Hepatocyte (in vitro differentiated cells): Measurements from ENCODE around the gene TMEM147. TPM values are rescaled to one million over a fixed set of nuclear protein-coding genes. Genes with fewer than 3 reads are reported as not detected.

Source experiments
- DNase-seq: peaks from one replicate; pipeline ENCODE4 v3.0.0-alpha.2; 2016; ENCODE audit warnings: low spot score
- H2AFZ ChIP-seq: fragments of 200-600 bp; sonication (generic); 2 replicates; pipeline ENCODE4 v1.6.0; 2016; ENCODE audit warnings: antibody characterized with exemption, mild to moderate bottlenecking
- H3K27ac ChIP-seq: fragments of 200-600 bp; sonication (generic); 2 replicates; pipeline ENCODE4 v1.5.1; 2016; ENCODE audit warnings: mild to moderate bottlenecking
- H3K27me3 ChIP-seq: fragments of 200-600 bp; sonication (generic); 2 replicates; pipeline ENCODE4 v1.6.1; 2016
- H3K36me3 ChIP-seq: fragments of 200-600 bp; sonication (generic); replicated peaks from 2 replicates; pipeline ENCODE4 v1.5.1; 2016; ENCODE audit warnings: low read depth; ENCODE audit not compliant: insufficient read depth
- H3K4me1 ChIP-seq: fragments of 200-600 bp; sonication (generic); 2 replicates; pipeline ENCODE4 v1.5.1; 2016; ENCODE audit warnings: mild to moderate bottlenecking, moderate library complexity; ENCODE audit not compliant: insufficient read depth
- H3K4me2 ChIP-seq: fragments of 200-600 bp; sonication (generic); 2 replicates; pipeline ENCODE4 v1.6.0; 2016
- H3K4me3 ChIP-seq: fragments of 200-600 bp; sonication (generic); 2 replicates; pipeline ENCODE4 v1.5.1; 2016; ENCODE audit warnings: mild to moderate bottlenecking
- H3K79me2 ChIP-seq: fragments of 200-600 bp; sonication (generic); 2 replicates; pipeline ENCODE4 v1.6.0; 2017; ENCODE audit warnings: mild to moderate bottlenecking
- H3K9me2 ChIP-seq: fragments of 200-600 bp; sonication (generic); replicated peaks from 2 replicates; pipeline ENCODE4 v1.6.0; 2017; ENCODE audit warnings: mild to moderate bottlenecking; ENCODE audit not compliant: insufficient read depth
- H3K9me3 ChIP-seq: fragments of 200-600 bp; sonication (generic); 2 replicates; pipeline ENCODE4 v1.5.1; 2016; ENCODE audit warnings: low read depth, mild to moderate bottlenecking
- H4K20me1 ChIP-seq: fragments of 200-600 bp; sonication (generic); 2 replicates; pipeline ENCODE4 v1.6.0; 2016; ENCODE audit warnings: mild to moderate bottlenecking; ENCODE audit not compliant: insufficient read depth, poor library complexity, severe bottlenecking
- CTCF ChIP-seq: fragments of 200-600 bp; sonication (generic); IDR thresholded peaks from 2 replicates; pipeline ENCODE4 v1.5.1; 2016; ENCODE audit warnings: antibody characterized with exemption, mild to moderate bottlenecking; ENCODE audit not compliant: poor library complexity
- EZH2 ChIP-seq: fragments of 200-600 bp; sonication (generic); IDR thresholded peaks from 2 replicates; pipeline ENCODE4 v1.6.1; 2016; ENCODE audit warnings: antibody characterized with exemption, mild to moderate bottlenecking, borderline replicate concordance
- EZH2phosphoT487 ChIP-seq: fragments of 200-600 bp; sonication (generic); IDR thresholded peaks from one replicate; pipeline ENCODE4 v1.6.1; 2018; ENCODE audit warnings: antibody characterized with exemption, mild to moderate bottlenecking, low read depth, moderate library complexity; ENCODE audit not compliant: unreplicated experiment, severe bottlenecking
- WGBS: methylation state at CpG from one replicate; pipeline ENCODE4 v1.1.6; 2016; ENCODE audit warnings: low lambda C conversion rate; ENCODE audit errors: missing lambda C conversion rate; 5-methylcytosine and 5-hydroxymethylcytosine counted together
- polyA plus RNA-seq: library from polyadenylated mRNA; unstranded; fragments of >200 nt; fragmentation: Nextera tagmentation; extraction: Ambion mirVana; gene quantifications from 2 replicates; pipeline ENCODE4 v1.2.1, GENCODE V29; 2016
- total RNA-seq: library from RNA; depleted of rRNA; stranded (reverse); fragments of >200 nt; gene quantifications from 2 replicates; pipeline ENCODE4 v1.2.3, GENCODE V29; 2014

Gene TMEM147
- total and polyA plus RNA-seq, 2 experiments from 2014 or later, result 115 to 287 TPM

- H3K27ac ChIP-seq, result no peak within 1 kb of the TSS
- H3K79me2 ChIP-seq, result no peaks in the 10 kb centered on the region
- no peak within 1 kb of the TSS for H3K4me2 ChIP-seq
- no peak for DNase-seq
- no peak within 1 kb of the TSS for H3K4me3 ChIP-seq
- WGBS, result 80% methylated on average over 16 of the region's 16 CpGs
- no peaks in the 10 kb centered on the region for H4K20me1 ChIP-seq
- H3K36me3 ChIP-seq, result no peaks in the 10 kb centered on the region
- no peaks in the 10 kb centered on the region for H3K27me3 ChIP-seq
- H3K9me2 ChIP-seq, result no peaks in the 10 kb centered on the region
- TF ChIP-seq EZH2phosphoT487 (no peak), CTCF (no peak), EZH2 (no peak)
- no peaks in the 10 kb centered on the region for H3K9me3 ChIP-seq
- H3K4me1 ChIP-seq, result no peaks in the 10 kb centered on the region
- no peak within 1 kb of the TSS for H2AFZ ChIP-seq
Measured at GRCh38 chr19:35585848-35586247, 40.4 kb downstream of the TMEM147 start, which contains the start of gene PMIS2. PMIS2 (plus strand) TSS chr19:35586173; CDS start chr19:35586260, 87 bp downstream.

GRCh38 chr19:35587321-35587720, 41.9 kb downstream of the TMEM147 start:
- Histone ChIP-seq H3K9me2 (no peaks in the 10 kb centered on the region), H3K9me3 (no peaks in the 10 kb centered on the region), H3K27ac (no peak overlapping the region), H3K4me1 (no peaks in the 10 kb centered on the region), H2AFZ (no peak overlapping the region), H3K4me3 (no peak overlapping the region), H3K4me2 (no peak overlapping the region), H3K79me2 (no peaks in the 10 kb centered on the region), H3K36me3 (no peaks in the 10 kb centered on the region), H4K20me1 (no peaks in the 10 kb centered on the region), H3K27me3 (no peaks in the 10 kb centered on the region)
- WGBS, result 65% methylated on average over 1 of the region's 1 CpG
- no peak for TF ChIP-seq EZH2phosphoT487
- no peak for TF ChIP-seq EZH2
- no peak for TF ChIP-seq CTCF
- no peak for DNase-seq

- no peaks in the 10 kb centered on the region for H3K4me1 ChIP-seq
- WGBS, result 89% methylated on average over 3 of the region's 3 CpGs
Measured at GRCh38 chr19:35590875-35591274, 45.4 kb downstream of the TMEM147 start.

More at GRCh38 chr19:35590875-35591274, 45.4 kb downstream of the TMEM147 start:
- no peak overlapping the region for H3K27ac ChIP-seq
- H3K79me2 ChIP-seq, result no peaks in the 10 kb centered on the region
- no peaks in the 10 kb centered on the region for H3K27me3 ChIP-seq
- no peak for DNase-seq
- H4K20me1 ChIP-seq, result no peaks in the 10 kb centered on the region
- TF ChIP-seq EZH2phosphoT487, result no peak
- TF ChIP-seq EZH2, result no peak
- no peak for TF ChIP-seq CTCF
- H2AFZ ChIP-seq, result no peak overlapping the region
- H3K36me3 ChIP-seq, result no peaks in the 10 kb centered on the region
- H3K4me2 ChIP-seq, result no peak overlapping the region
- no peaks in the 10 kb centered on the region for H3K9me2 ChIP-seq
- H3K4me3 ChIP-seq, result no peak overlapping the region
- no peaks in the 10 kb centered on the region for H3K9me3 ChIP-seq
